ENCODE results near the gene ZBTB34. TPM values are rescaled to one million over a fixed set of nuclear protein-coding genes. Genes with fewer than 3 reads are reported as not detected.

Gene ZBTB34
- total RNA-seq, 1 experiment from 2014 or later: 15.8 TPM

GRCh38 chr9:126829035-126829434, 31.4 kb upstream of the ZBTB34 start:
- Histone ChIP-seq H2AK5ac (ENCODE audit: insufficient read length, low read length) (no peak overlapping the region), H3K79me2 (ENCODE audit: insufficient read depth, low read length) (no peaks in the 10 kb centered on the region), H3K27ac (ENCODE audit: insufficient read length, low read depth, low read length) (no peak overlapping the region), H2BK15ac (ENCODE audit: low read depth, low read length) (no peak overlapping the region), H3K4me2 (ENCODE audit: insufficient read depth, insufficient read length, low read length) (no peak overlapping the region), H4K5ac (ENCODE audit: insufficient read length, low read depth, low read length) (no peak overlapping the region), H4K20me1 (ENCODE audit: control insufficient read depth, insufficient read depth, insufficient read length) (no peaks in the 10 kb centered on the region), H3K79me1 (ENCODE audit: insufficient read depth, low read depth, low read length, poor library complexity, severe bottlenecking) (no peaks in the 10 kb centered on the region), H3K4me1 (ENCODE audit: insufficient read depth, low read length) (no peaks in the 10 kb centered on the region), H4K8ac (replicated peaks; ENCODE audit: insufficient read length, low read depth, low read length) (no peak overlapping the region), H3K14ac (ENCODE audit: insufficient read depth, low read length) (no peak overlapping the region), H2BK20ac (ENCODE audit: low read depth, low read length, poor library complexity, severe bottlenecking) (no peak overlapping the region), H3K9me3 (ENCODE audit: control insufficient read depth, low read depth, low read length) (no peaks in the 10 kb centered on the region), H3K4ac (ENCODE audit: low read depth, low read length) (no peak overlapping the region), H3K27me3 (ENCODE audit: insufficient read depth, low read length) (no peaks in the 10 kb centered on the region), H4K91ac (ENCODE audit: insufficient read length, low read depth, low read length) (no peak overlapping the region), H3K23me2 (ENCODE audit: insufficient read length, low read depth, low read length, poor library complexity, severe bottlenecking) (no peaks in the 10 kb centered on the region), H2AFZ (ENCODE audit: low read length) (no peak overlapping the region), H3K9ac (ENCODE audit: extremely low read depth, insufficient read length, low read length) (no peak overlapping the region), H3T11ph (ENCODE audit: low read length) (no peak overlapping the region), H2BK120ac (ENCODE audit: low read depth, low read length, poor library complexity, severe bottlenecking) (no peak overlapping the region), H2BK12ac (ENCODE audit: insufficient read length, low read depth, low read length) (no peak overlapping the region), H3K56ac (ENCODE audit: insufficient read length, low read depth, low read length) (no peak overlapping the region), H3K23ac (ENCODE audit: insufficient read length, low read depth, low read length) (no peak overlapping the region), H3K18ac (ENCODE audit: insufficient read length, low read depth, low read length) (no peak overlapping the region), H2BK5ac (ENCODE audit: insufficient read length, low read length) (no peak overlapping the region)
- no peak for TF ChIP-seq CTCF (conservative IDR thresholded peaks at IDR 0.05)
- Mint-ChIP-seq H3K27me3 (ENCODE audit: low read depth) (no peaks in the 10 kb centered on the region; the same call in 1 of the 2 replicates), H3K4me1 (peaks cover 6% of the 10 kb centered on the region in 2 experiments; a peak in 2 of 4 replicates), H3K27ac (no peak overlapping the region), H3K36me3 (ENCODE audit: insufficient read depth in 1 of 3, low read depth in 3 of 3) (peaks cover 15 to 43% (median 26%) of the 10 kb centered on the region in 3 experiments), H3K9me3 (no peaks in the 10 kb centered on the region), H3K4me3 (no peak overlapping the region)
- no CpG with 5 or more reads among the region's 1 CpG for WGBS (ENCODE audit: extremely low coverage, insufficient read length, low lambda C conversion rate)
- DNase-seq: no peak
